ENCODE results near the gene KCNC4.

GRCh38 chr1:110195196-110195595 lies 14.9 kb upstream of the KCNC4 start:
- TF ChIP-seq CTCF (IDR thresholded peaks at IDR 0.05; ENCODE audit: poor library complexity, severe bottlenecking) (no peak), POLR2AphosphoS5 (IDR thresholded peaks at IDR 0.05) (no peak), EP300 (conservative IDR thresholded peaks at IDR 0.05; ENCODE audit: poor library complexity, severe bottlenecking) (no peak)
